HFF-Myc (cell line): ENCODE data around the gene UBR2.
"Not testable (repeated sequence)": the region's sequence is repeated elsewhere in the genome, so short reads cannot be mapped to it uniquely, and the experiment has no call there.

Experiments
- DNase-seq: peaks from one replicate; pipeline ENCODE4 v3.0.0-alpha.2; 2011; ENCODE audit warnings: low read depth; ENCODE audit errors: extremely low read depth
- H3K4me3 ChIP-seq: replicated peaks from 2 replicates; pipeline ENCODE4 v1.5.1; 2011; ENCODE audit warnings: low read depth, mild to moderate bottlenecking, control low read depth, low read length
- TF ChIP-seq, protein P1 (sequence below): IDR thresholded peaks from 2 replicates; pipeline ENCODE4 v1.5.1; 2012; ENCODE audit warnings: mild to moderate bottlenecking, low read depth, low read length, control low read depth; ENCODE audit errors: missing control alignments

The UBR2 gene

GRCh38 chr6:42598300-42598699 lies 34.5 kb downstream of the UBR2 start:
- DNase-seq: no peak
- H3K4me3 ChIP-seq: no peak overlapping the region

GRCh38 chr6:42599558-42599957 lies 35.7 kb downstream of the UBR2 start:
- no peak overlapping the region for H3K4me3 ChIP-seq
- TF ChIP-seq, protein P1, sequence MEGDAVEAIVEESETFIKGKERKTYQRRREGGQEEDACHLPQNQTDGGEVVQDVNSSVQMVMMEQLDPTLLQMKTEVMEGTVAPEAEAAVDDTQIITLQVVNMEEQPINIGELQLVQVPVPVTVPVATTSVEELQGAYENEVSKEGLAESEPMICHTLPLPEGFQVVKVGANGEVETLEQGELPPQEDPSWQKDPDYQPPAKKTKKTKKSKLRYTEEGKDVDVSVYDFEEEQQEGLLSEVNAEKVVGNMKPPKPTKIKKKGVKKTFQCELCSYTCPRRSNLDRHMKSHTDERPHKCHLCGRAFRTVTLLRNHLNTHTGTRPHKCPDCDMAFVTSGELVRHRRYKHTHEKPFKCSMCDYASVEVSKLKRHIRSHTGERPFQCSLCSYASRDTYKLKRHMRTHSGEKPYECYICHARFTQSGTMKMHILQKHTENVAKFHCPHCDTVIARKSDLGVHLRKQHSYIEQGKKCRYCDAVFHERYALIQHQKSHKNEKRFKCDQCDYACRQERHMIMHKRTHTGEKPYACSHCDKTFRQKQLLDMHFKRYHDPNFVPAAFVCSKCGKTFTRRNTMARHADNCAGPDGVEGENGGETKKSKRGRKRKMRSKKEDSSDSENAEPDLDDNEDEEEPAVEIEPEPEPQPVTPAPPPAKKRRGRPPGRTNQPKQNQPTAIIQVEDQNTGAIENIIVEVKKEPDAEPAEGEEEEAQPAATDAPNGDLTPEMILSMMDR: no peak
- no peak for DNase-seq

More at GRCh38 chr6:42598300-42598699, 34.5 kb downstream of the UBR2 start:
- TF ChIP-seq, protein P1: no peak

GRCh38 chr6:42604150-42604549 lies 40.3 kb downstream of the UBR2 start:
- TF ChIP-seq, protein P1: no peak
- DNase-seq: no peak
- H3K4me3 ChIP-seq: no peak overlapping the region

- not testable (repeated sequence) for H3K4me3 ChIP-seq, DNase-seq
These were observed 40.9 kb downstream of the UBR2 start for GRCh38 chr6:42604699-42605098.

DNA sequence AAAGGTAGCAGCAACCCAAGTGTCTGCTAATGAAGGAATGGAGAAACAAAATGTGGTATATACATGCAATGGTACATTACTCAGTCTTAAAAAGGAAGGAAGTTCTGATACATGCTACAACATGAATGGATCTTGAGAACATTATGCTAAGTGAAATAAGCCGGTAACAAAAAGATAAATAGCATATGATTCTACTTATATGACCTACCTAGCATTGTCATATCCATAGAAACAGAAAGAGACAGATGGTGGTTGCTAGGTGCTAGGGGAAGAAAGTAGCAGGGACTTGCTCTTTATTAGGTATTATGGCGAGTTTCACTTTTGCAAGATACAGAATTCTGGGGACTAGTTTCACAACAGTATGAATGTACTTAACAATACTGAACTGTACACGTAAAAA lies 46.6 kb downstream of the UBR2 start:
- no peak overlapping the region for H3K4me3 ChIP-seq
- no peak for DNase-seq
- TF ChIP-seq, protein P1: no peak

DNA sequence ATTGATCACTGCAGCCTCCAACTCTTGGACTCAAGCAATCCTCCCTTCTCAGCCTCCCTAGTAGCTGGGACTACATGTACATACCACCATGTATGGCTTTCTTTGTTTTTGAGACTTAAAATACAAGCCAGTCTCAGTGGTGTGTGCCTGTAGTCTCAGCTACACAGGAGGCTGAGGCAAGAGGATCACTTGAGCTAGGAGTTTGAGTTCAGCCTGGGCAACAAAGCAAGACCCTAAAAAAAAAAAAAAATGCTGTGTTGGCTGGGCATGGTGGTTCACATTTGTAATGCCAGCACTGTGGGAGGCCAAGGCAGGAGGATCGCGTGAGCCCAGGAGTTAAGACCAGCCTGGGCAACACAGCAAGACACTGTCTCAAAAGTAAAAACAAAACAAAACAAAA lies 51.7 kb downstream of the UBR2 start:
- H3K4me3 ChIP-seq: no peak overlapping the region
- TF ChIP-seq, protein P1: no peak

DNA sequence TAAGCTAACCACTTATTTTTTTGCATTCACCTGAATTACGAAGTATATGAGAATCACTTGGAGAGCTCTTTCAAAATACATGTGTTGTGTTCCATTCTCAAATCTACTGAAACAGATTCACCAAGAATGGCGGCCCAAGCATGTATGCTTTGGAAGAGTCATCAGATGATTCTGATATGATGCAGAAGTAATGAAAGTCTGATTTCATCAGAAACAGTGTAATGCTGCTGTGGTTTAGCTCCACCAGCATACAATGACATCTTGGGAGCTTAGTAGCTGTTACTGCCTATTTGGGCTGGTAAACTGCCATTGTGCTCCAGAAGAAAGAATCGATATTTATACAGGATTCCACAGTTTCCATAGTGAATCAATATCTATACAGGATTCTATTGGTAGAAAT lies 52.9 kb downstream of the UBR2 start:
- DNase-seq: no peak
- no peak overlapping the region for H3K4me3 ChIP-seq
- TF ChIP-seq, protein P1: no peak

More for the DNA sequence above, 51.7 kb downstream of the UBR2 start:
- DNase-seq: no peak

- no peak overlapping the region for H3K4me3 ChIP-seq
- no peak for DNase-seq
- TF ChIP-seq, protein P1: no peak
These were observed 54.3 kb downstream of the UBR2 start for GRCh38 chr6:42618105-42618504.
